WERI-Rb-1 (cell line): Measurements from ENCODE around the gene IL36A.

Source experiments
- DNase-seq: peaks from one replicate; pipeline ENCODE4 v3.0.0-alpha.2; 2020
- H3K27ac ChIP-seq: fragments of 250-450 bp; sonication (Bioruptor Pico); 2 replicates; pipeline ENCODE4 v1.5.1; 2020; ENCODE audit warnings: mild to moderate bottlenecking, moderate library complexity
- H3K27me3 ChIP-seq: fragments of 250-450 bp; sonication (Bioruptor Pico); 2 replicates; pipeline ENCODE4 v1.5.1; 2021; ENCODE audit warnings: mild to moderate bottlenecking, low read depth, moderate library complexity; ENCODE audit not compliant: insufficient read depth, severe bottlenecking
- H3K36me3 ChIP-seq: fragments of 250-450 bp; sonication (Bioruptor Pico); 2 replicates; pipeline ENCODE4 v1.5.1; 2020; ENCODE audit warnings: mild to moderate bottlenecking, moderate library complexity
- H3K4me3 ChIP-seq: 2 replicates; pipeline ENCODE4 v1.5.1; 2011; ENCODE audit warnings: low read depth, mild to moderate bottlenecking, control low read depth, low read length
- H3K9me3 ChIP-seq: fragments of 250-450 bp; sonication (Bioruptor Pico); 2 replicates; pipeline ENCODE4 v1.5.1; 2021; ENCODE audit warnings: mild to moderate bottlenecking, moderate library complexity; ENCODE audit not compliant: severe bottlenecking
- CTCF ChIP-seq: IDR thresholded peaks from 2 replicates; pipeline ENCODE4 v1.5.1; 2011; ENCODE audit warnings: low read depth, mild to moderate bottlenecking, control low read depth, inconsistent platforms, low read length

IL36A gene

GRCh38 chr2:112995346-112995920 is 9.8 kb upstream of the IL36A start:
- H3K27ac ChIP-seq = no peak overlapping the region
- no peaks in the 10 kb centered on the region for H3K36me3 ChIP-seq
- no peak for TF ChIP-seq CTCF
- no peaks in the 10 kb centered on the region for H3K27me3 ChIP-seq
- H3K4me3 ChIP-seq = no peak overlapping the region
- no peak for DNase-seq
- H3K9me3 ChIP-seq = peaks cover 6% of the 10 kb centered on the region

- Histone ChIP-seq H3K27me3 (no peaks in the 10 kb centered on the region), H3K36me3 (no peaks in the 10 kb centered on the region), H3K9me3 (peaks cover 6% of the 10 kb centered on the region), H3K4me3 (no peak overlapping the region), H3K27ac (no peak overlapping the region)
- TF ChIP-seq CTCF = no peak
- DNase-seq = no peak
These were observed 8.6 kb upstream of the IL36A start for GRCh38 chr2:112996635-112997034.

GRCh38 chr2:112997151-112997550 is 8.1 kb upstream of the IL36A start:
- DNase-seq = no peak
- no peaks in the 10 kb centered on the region for H3K36me3 ChIP-seq
- TF ChIP-seq CTCF = no peak
- no peaks in the 10 kb centered on the region for H3K27me3 ChIP-seq
- no peak overlapping the region for H3K4me3 ChIP-seq
- H3K9me3 ChIP-seq = peaks cover 6% of the 10 kb centered on the region
- no peak overlapping the region for H3K27ac ChIP-seq

- Histone ChIP-seq H3K4me3 (no peak overlapping the region), H3K27ac (no peak overlapping the region)
- no peak for TF ChIP-seq CTCF
These were observed 4.8 kb upstream of the IL36A start for GRCh38 chr2:113000436-113000835.

GRCh38 chr2:113002677-113003076 is 2.6 kb upstream of the IL36A start:
- no peaks in the 10 kb centered on the region for H3K27me3 ChIP-seq
- no peaks in the 10 kb centered on the region for H3K36me3 ChIP-seq
- H3K4me3 ChIP-seq = no peak overlapping the region
- H3K9me3 ChIP-seq = peaks cover 6% of the 10 kb centered on the region
- no peak overlapping the region for H3K27ac ChIP-seq
- no peak for DNase-seq
- no peak for TF ChIP-seq CTCF

More at GRCh38 chr2:113000436-113000835, 4.8 kb upstream of the IL36A start:
- H3K9me3 ChIP-seq = peaks cover 6% of the 10 kb centered on the region
- H3K27me3 ChIP-seq = no peaks in the 10 kb centered on the region
- no peak for DNase-seq
- H3K36me3 ChIP-seq = no peaks in the 10 kb centered on the region

GRCh38 chr2:113007250-113007649 is 2.0 kb downstream of the IL36A start:
- TF ChIP-seq CTCF = no peak
- no peak overlapping the region for H3K27ac ChIP-seq
- H3K27me3 ChIP-seq = no peaks in the 10 kb centered on the region
- H3K9me3 ChIP-seq = no peaks in the 10 kb centered on the region
- H3K4me3 ChIP-seq = no peak overlapping the region
- no peak for DNase-seq
- no peaks in the 10 kb centered on the region for H3K36me3 ChIP-seq
